ENCODE data around the gene UBE3D.

DNA sequence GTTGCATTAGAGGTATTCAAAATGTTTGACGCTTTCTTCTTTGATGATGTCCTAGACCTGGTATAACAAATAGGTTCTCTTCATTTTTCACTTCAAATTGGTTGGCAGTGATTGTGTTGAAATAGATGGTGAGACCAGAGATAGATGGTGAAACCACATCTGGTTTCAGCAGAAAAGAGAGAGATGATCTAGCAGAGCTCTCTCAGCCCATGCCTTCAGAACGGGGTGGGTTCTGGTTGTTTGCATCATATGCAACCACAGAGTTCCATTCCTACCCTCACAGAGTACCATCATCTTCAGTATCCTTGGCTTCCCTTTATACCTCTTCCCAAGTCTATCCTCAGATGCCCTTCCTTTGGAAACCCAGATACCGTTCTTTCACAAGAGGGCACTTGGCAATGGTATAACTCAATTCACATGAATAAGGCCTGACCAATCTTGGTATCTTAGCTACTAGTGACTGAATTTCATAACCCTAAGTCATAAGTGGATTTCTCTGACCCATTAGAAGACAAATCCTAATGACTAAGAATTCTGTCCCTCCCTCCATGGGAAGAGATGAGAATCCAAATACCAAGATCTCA lies 93.7 kb downstream of the UBE3D start:
- no peak for TF ChIP-seq RAD21 (IDR thresholded peaks at IDR 0.05; ENCODE audit: low read length)
- TF ChIP-seq POLR2A (IDR thresholded peaks at IDR 0.05; ENCODE audit: low read depth, low read length): no peak
- TF ChIP-seq, protein P1, sequence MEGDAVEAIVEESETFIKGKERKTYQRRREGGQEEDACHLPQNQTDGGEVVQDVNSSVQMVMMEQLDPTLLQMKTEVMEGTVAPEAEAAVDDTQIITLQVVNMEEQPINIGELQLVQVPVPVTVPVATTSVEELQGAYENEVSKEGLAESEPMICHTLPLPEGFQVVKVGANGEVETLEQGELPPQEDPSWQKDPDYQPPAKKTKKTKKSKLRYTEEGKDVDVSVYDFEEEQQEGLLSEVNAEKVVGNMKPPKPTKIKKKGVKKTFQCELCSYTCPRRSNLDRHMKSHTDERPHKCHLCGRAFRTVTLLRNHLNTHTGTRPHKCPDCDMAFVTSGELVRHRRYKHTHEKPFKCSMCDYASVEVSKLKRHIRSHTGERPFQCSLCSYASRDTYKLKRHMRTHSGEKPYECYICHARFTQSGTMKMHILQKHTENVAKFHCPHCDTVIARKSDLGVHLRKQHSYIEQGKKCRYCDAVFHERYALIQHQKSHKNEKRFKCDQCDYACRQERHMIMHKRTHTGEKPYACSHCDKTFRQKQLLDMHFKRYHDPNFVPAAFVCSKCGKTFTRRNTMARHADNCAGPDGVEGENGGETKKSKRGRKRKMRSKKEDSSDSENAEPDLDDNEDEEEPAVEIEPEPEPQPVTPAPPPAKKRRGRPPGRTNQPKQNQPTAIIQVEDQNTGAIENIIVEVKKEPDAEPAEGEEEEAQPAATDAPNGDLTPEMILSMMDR (conservative IDR thresholded peaks at IDR 0.05; ENCODE audit: low read depth, low read length): no peak

Measured in IMR-90 (cell line).